B cell (primary cell): Measurements from ENCODE around the gene DCP2. TPM values are rescaled to one million over a fixed set of nuclear protein-coding genes. Genes with fewer than 3 reads are reported as not detected.

Experiments
- ATAC-seq: fragments of 200-7000 bp; cut with Tn5 transposase; one replicate; pipeline ENCODE4 v1.10.0; 2021; ENCODE audit warnings: low read depth, mild to moderate bottlenecking, moderate number of reproducible peaks, moderate library complexity
- CTCF ChIA-PET: fragments of 350-600 bp; sonication (Branson Sonifier 250); formaldehyde crosslinking; loops from one replicate; lab custom pipeline; 2021; ENCODE audit warnings: antibody characterized with exemption, inconsistent platforms; lab: Charles Lee
- POLR2A ChIA-PET: fragments of 350-600 bp; sonication (Branson Sonifier 250); formaldehyde crosslinking; loops from one replicate; lab custom pipeline; 2021; ENCODE audit warnings: antibody characterized with exemption; lab: Charles Lee
- DNase-seq: peaks from one replicate; pipeline ENCODE4 v3.0.0; 2013
- H2AFZ ChIP-seq: 2 replicates; pipeline ENCODE4 v1.6.1; 2012; ENCODE audit warnings: mild to moderate bottlenecking, low read depth, low read length; ENCODE audit not compliant: insufficient read depth, poor library complexity, severe bottlenecking
- H3K27ac ChIP-seq, 2 donors: 1 replicate in 1 of 2; 2 replicates in 1 of 2; pipeline ENCODE4 v1.5.1; 2012 to 2013; ENCODE audit warnings: low read length in 2 of 2, mild to moderate bottlenecking in 2 of 2, moderate library complexity in 1 of 2
- H3K27me3 ChIP-seq, 4 experiments: fragments of 200-600 bp in 1 of 4; sonication (generic) in 1 of 4; replicated peaks in 1 of 4; 1 replicate in 2 of 4; 2 replicates in 2 of 4; pipeline versions ENCODE4 v1.6.1 to v1.7.0; 2013 to 2016; ENCODE audit warnings: low read length in 3 of 4, mild to moderate bottlenecking in 2 of 4, mixed read lengths in 1 of 4, moderate library complexity in 1 of 4; ENCODE audit not compliant: insufficient read depth in 4 of 4, control insufficient read depth in 3 of 4; ENCODE audit errors: control extremely low read depth in 1 of 4
- H3K36me3 ChIP-seq, 2 experiments: replicated peaks in 1 of 2; 1 replicate in 1 of 2; 2 replicates in 1 of 2; pipeline versions ENCODE4 v1.6.1 to v1.7.1; 2013; ENCODE audit warnings: low read length in 1 of 2; ENCODE audit not compliant: insufficient read depth in 2 of 2, control insufficient read depth in 1 of 2; ENCODE audit errors: control extremely low read depth in 1 of 2, extremely low read depth in 1 of 2
- H3K4me1 ChIP-seq, 2 donors: fragments of 200-600 bp in 1 of 2; sonication (generic) in 1 of 2; 1 replicate in 1 of 2; 2 replicates in 1 of 2; pipeline versions ENCODE4 v1.5.1 to v1.6.1; 2013 to 2017; ENCODE audit warnings: low read length in 2 of 2; ENCODE audit not compliant: control insufficient read depth in 2 of 2, insufficient read depth in 2 of 2
- H3K4me2 ChIP-seq: replicated peaks from 2 replicates; pipeline ENCODE3; 2012; ENCODE audit warnings: mild to moderate bottlenecking, low read depth, low read length; ENCODE audit not compliant: poor library complexity, severe bottlenecking
- H3K4me3 ChIP-seq, 5 experiments: fragments of 200-600 bp in 1 of 5; sonication (generic) in 1 of 5; 1 replicate in 3 of 5; 2 replicates in 2 of 5; pipeline versions ENCODE4 v1.5.1 to v1.7.0; 2011 to 2016; ENCODE audit warnings: low read length in 4 of 5, mild to moderate bottlenecking in 4 of 5, low read depth in 2 of 5, control low read depth in 1 of 5, moderate library complexity in 1 of 5; ENCODE audit not compliant: insufficient read depth in 1 of 5; ENCODE audit errors: control extremely low read depth in 1 of 5, extremely low read depth in 1 of 5
- H3K79me2 ChIP-seq: fragments of 200-600 bp; sonication (generic); one replicate; pipeline ENCODE4 v1.6.0; 2016; ENCODE audit warnings: low read length; ENCODE audit not compliant: control insufficient read depth, insufficient read depth
- H3K9ac ChIP-seq: fragments of 200-600 bp; sonication (generic); 2 replicates; pipeline ENCODE4 v1.6.1; 2017; ENCODE audit warnings: mild to moderate bottlenecking, low read length, moderate library complexity
- H3K9me3 ChIP-seq, 3 donors: one replicate each; pipeline versions ENCODE4 v1.6.1 to v1.7.1; 2013; ENCODE audit warnings: low read length in 2 of 3; ENCODE audit not compliant: control insufficient read depth in 2 of 3, insufficient read depth in 1 of 3; ENCODE audit errors: control extremely low read depth in 1 of 3
- H4K20me1 ChIP-seq: 2 replicates; pipeline ENCODE4 v1.6.0; 2012; ENCODE audit warnings: mild to moderate bottlenecking, low read length; ENCODE audit not compliant: insufficient read depth, control insufficient read depth, poor library complexity, severe bottlenecking
- H3K27ac Mint-ChIP-seq: one replicate; pipeline ENCODE4 v1.8.0; 2021; ENCODE audit warnings: mixed read lengths
- H3K27me3 Mint-ChIP-seq: one replicate; pipeline ENCODE4 v1.8.0; 2021; ENCODE audit warnings: mixed read lengths
- H3K4me1 Mint-ChIP-seq: one replicate; pipeline ENCODE4 v1.8.0; 2021; ENCODE audit warnings: mixed read lengths
- H3K4me3 Mint-ChIP-seq: one replicate; pipeline ENCODE4 v1.8.0; 2021; ENCODE audit warnings: mixed read lengths
- H3K9me3 Mint-ChIP-seq: one replicate; pipeline ENCODE4 v1.8.0; 2022; ENCODE audit warnings: mixed read lengths; ENCODE audit not compliant: insufficient read depth
- CTCF ChIP-seq: fragments of 200-600 bp; IDR thresholded peaks from one replicate; pipeline ENCODE4 v1.8.0; 2022; ENCODE audit warnings: antibody characterized with exemption, mild to moderate bottlenecking
- EZH2 ChIP-seq: IDR thresholded peaks from 2 replicates; pipeline ENCODE4 v1.6.1; 2012; ENCODE audit warnings: borderline replicate concordance, low read depth, mild to moderate bottlenecking, moderate library complexity, low read length; ENCODE audit not compliant: insufficient read depth, poor library complexity, severe bottlenecking
- WGBS: methylation state at CpG from one replicate; pipeline ENCODE4 v1.1.5; 2013; ENCODE audit warnings: missing lambda C conversion rate; ENCODE audit not compliant: insufficient coverage; 5-methylcytosine and 5-hydroxymethylcytosine counted together
- intact Hi-C: fragments of 100-400 bp; cut with micrococcal nuclease; formaldehyde crosslinking; loops from one replicate; pipeline ENCODE4 v1.10.0; 2022
- polyA plus RNA-seq: library from polyadenylated mRNA; depleted of rRNA; stranded (reverse); fragments of >200 nt; gene quantifications from 2 replicates; pipeline ENCODE4 v1.2.3, GENCODE V29; 2012
- total RNA-seq, 2 donors: library from RNA; stranded (reverse); fragments of 120-200 nt in 1 of 2; gene quantifications; 1 replicate in 1 of 2; 2 replicates in 1 of 2; pipeline versions ENCODE4 v1.2.3 to v1.2.4, GENCODE V29; 2013 to 2022

DCP2 gene
- total and polyA plus RNA-seq, 2 donors (not counting 1 experiment from before 2014, with no cell fraction given) = 17.9 to 73.1 TPM

DNA sequence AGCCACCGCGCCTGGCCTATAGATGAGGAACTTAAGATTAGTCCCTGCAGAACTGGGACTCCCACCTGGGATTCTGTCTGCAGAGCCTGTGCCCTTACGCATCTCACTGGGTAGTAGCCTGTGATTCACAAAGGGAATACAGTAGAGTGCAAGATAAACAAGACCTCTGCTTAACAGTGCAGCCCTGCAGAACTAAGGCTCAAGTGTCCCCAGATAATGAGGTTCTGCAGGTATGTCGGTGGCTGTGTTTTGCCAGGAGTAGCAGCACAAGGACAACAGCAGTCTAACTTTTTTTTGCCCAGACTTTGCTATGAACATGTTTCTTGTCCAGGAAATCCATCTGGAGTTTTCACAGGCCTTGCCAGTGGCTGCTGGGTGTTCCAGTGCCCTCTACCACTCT, 59.7 kb downstream of the DCP2 start:
- Histone ChIP-seq H3K27me3 (peaks cover 0 to 5% (median 0%) of the 10 kb centered on the region in 4 experiments), H3K4me3 (no peak overlapping the region), H3K4me2 (no peak overlapping the region), H2AFZ (no peak overlapping the region), H4K20me1 (no peaks in the 10 kb centered on the region), H3K36me3 (no peaks in the 10 kb centered on the region), H3K9me3 (no peaks in the 10 kb centered on the region), H3K27ac (no peak overlapping the region), H3K9ac (no peak overlapping the region), H3K79me2 (no peaks in the 10 kb centered on the region), H3K4me1 (no peaks in the 10 kb centered on the region)
- H3K4me1 Mint-ChIP-seq = peaks cover 3% of the 10 kb centered on the region
- intact Hi-C loops = no loop called here
- H3K9me3 Mint-ChIP-seq = no peaks in the 10 kb centered on the region
- H3K4me3 Mint-ChIP-seq = no peak overlapping the region
- ATAC-seq (no peak), DNase-seq (no peak)
- ChIA-PET POLR2A (no interaction called here), CTCF (no interaction called here)
- peaks cover 10% of the 10 kb centered on the region for H3K27me3 Mint-ChIP-seq
- no peak overlapping the region for H3K27ac Mint-ChIP-seq
- TF ChIP-seq CTCF = no peak
- TF ChIP-seq EZH2 = no peak
- 100% methylated on average over 4 of the region's 4 CpGs for WGBS

- Mint-ChIP-seq H3K4me3 (no peak overlapping the region), H3K27me3 (peaks cover 10% of the 10 kb centered on the region), H3K4me1 (peaks cover 3% of the 10 kb centered on the region), H3K9me3 (no peaks in the 10 kb centered on the region), H3K27ac (no peak overlapping the region)
- ATAC-seq = no peak
- no peak overlapping the region for H3K9ac ChIP-seq
- WGBS = 90% methylated on average over 1 of the region's 1 CpG
- no peaks in the 10 kb centered on the region for H3K36me3 ChIP-seq
- CTCF ChIA-PET = no interaction called here
- no peaks in the 10 kb centered on the region for H3K79me2 ChIP-seq
- H2AFZ ChIP-seq = no peak overlapping the region
- H3K27me3 ChIP-seq = peaks cover 0 to 5% (median 0%) of the 10 kb centered on the region in 4 experiments
- no peaks in the 10 kb centered on the region for H4K20me1 ChIP-seq
- TF ChIP-seq EZH2 = no peak
- TF ChIP-seq CTCF = no peak
- no peaks in the 10 kb centered on the region for H3K4me1 ChIP-seq
- intact Hi-C loops = no loop called here
- no peak overlapping the region for H3K27ac ChIP-seq
- POLR2A ChIA-PET = no interaction called here
- no peak for DNase-seq
- no peak overlapping the region for H3K4me2 ChIP-seq
- no peaks in the 10 kb centered on the region for H3K9me3 ChIP-seq
- no peak overlapping the region for H3K4me3 ChIP-seq
Measured at GRCh38 chr5:113036826-113037225, 60.2 kb downstream of the DCP2 start.
